IMR-90 (cell line): ENCODE measurements around the gene C11orf68. TPM values are rescaled to one million over a fixed set of nuclear protein-coding genes. Genes with fewer than 3 reads are reported as not detected.

ENCODE experiments used
- ATAC-seq: fragments of 200-7000 bp; cut with Tn5 transposase; 2 replicates; pipeline ENCODE4 v1.9.1; 2020; ENCODE audit warnings: low read depth, mild to moderate bottlenecking, moderate library complexity
- BruUV-seq: library from RNA; stranded (reverse); fragments of 400-500 nt; replicated peaks from 2 replicates; lab custom pipeline; 2021; lab: Mats Ljungman, UMichigan
- CTCF ChIA-PET: fragments of 300-600 bp; formaldehyde crosslinking; extraction: SDS; loops from one replicate; lab custom pipeline; 2021; ENCODE audit warnings: antibody characterized with exemption; lab: Yijun Ruan, JAX
- POLR2A ChIA-PET: fragments of 300-600 bp; sonication (Branson Sonifier 250); formaldehyde crosslinking; loops from one replicate; lab custom pipeline; 2022; ENCODE audit warnings: antibody characterized with exemption; ENCODE audit not compliant: unreplicated experiment; lab: Charles Lee
- DNase-seq: peaks from one replicate; pipeline ENCODE4 v3.0.0; 2013
- H2AFZ ChIP-seq: replicated peaks from 2 replicates; pipeline ENCODE3; 2013; ENCODE audit warnings: low read length, mild to moderate bottlenecking; ENCODE audit not compliant: poor library complexity
- H2AK5ac ChIP-seq: 2 replicates; pipeline ENCODE4 v1.6.1; 2013; ENCODE audit warnings: low read depth, low read length, inconsistent platforms
- H2AK9ac ChIP-seq: replicated peaks from 2 replicates; pipeline ENCODE3; 2013; ENCODE audit warnings: mild to moderate bottlenecking, low read depth, low read length, moderate library complexity; ENCODE audit not compliant: poor library complexity
- H2BK120ac ChIP-seq: 2 replicates; pipeline ENCODE4 v1.6.1; 2013; ENCODE audit warnings: low read depth, low read length, inconsistent platforms
- H2BK15ac ChIP-seq: 3 replicates; pipeline ENCODE4 v1.6.1; 2013; ENCODE audit warnings: low read depth, low read length, inconsistent platforms
- H2BK20ac ChIP-seq: 2 replicates; pipeline ENCODE4 v1.6.1; 2013; ENCODE audit warnings: low read depth, mild to moderate bottlenecking, inconsistent platforms, low read length, moderate library complexity
- H2BK5ac ChIP-seq: 2 replicates; pipeline ENCODE4 v1.6.1; 2013; ENCODE audit warnings: mild to moderate bottlenecking, low read depth, low read length, inconsistent platforms; ENCODE audit not compliant: poor library complexity, severe bottlenecking
- H3K14ac ChIP-seq: replicated peaks from 2 replicates; pipeline ENCODE4 v1.6.1; 2013; ENCODE audit warnings: low read depth, low read length, inconsistent platforms
- H3K18ac ChIP-seq: 2 replicates; pipeline ENCODE4 v1.6.1; 2013; ENCODE audit warnings: low read depth, low read length, control low read depth
- H3K23ac ChIP-seq: 2 replicates; pipeline ENCODE4 v1.6.1; 2013; ENCODE audit warnings: low read depth, low read length, inconsistent platforms
- H3K27ac ChIP-seq: 2 replicates; pipeline ENCODE4 v1.5.1; 2013; ENCODE audit warnings: mild to moderate bottlenecking, control low read depth, low read length; ENCODE audit not compliant: insufficient read depth
- H3K27me3 ChIP-seq: 2 replicates; pipeline ENCODE4 v1.6.1; 2013; ENCODE audit warnings: low read length; ENCODE audit not compliant: control insufficient read depth, insufficient read depth
- H3K36me3 ChIP-seq: 2 replicates; pipeline ENCODE4 v1.6.1; 2013; ENCODE audit warnings: low read length, mixed read lengths; ENCODE audit not compliant: control insufficient read depth, insufficient read depth
- H3K4ac ChIP-seq: 2 replicates; pipeline ENCODE4 v1.6.1; 2013; ENCODE audit warnings: low read depth, low read length, inconsistent platforms
- H3K4me1 ChIP-seq: 2 replicates; pipeline ENCODE4 v1.6.1; 2013; ENCODE audit warnings: low read length, mixed read lengths; ENCODE audit not compliant: control insufficient read depth, insufficient read depth
- H3K4me2 ChIP-seq: 2 replicates; pipeline ENCODE4 v1.6.1; 2013; ENCODE audit warnings: low read depth, mild to moderate bottlenecking, control low read depth, low read length, moderate library complexity
- H3K4me3 ChIP-seq: 2 replicates; pipeline ENCODE4 v1.5.1; 2013; ENCODE audit warnings: low read depth, mild to moderate bottlenecking, control low read depth, low read length, moderate library complexity; ENCODE audit not compliant: insufficient read depth
- H3K56ac ChIP-seq: 2 replicates; pipeline ENCODE4 v1.6.1; 2013; ENCODE audit warnings: low read length, inconsistent platforms; ENCODE audit not compliant: insufficient read depth; ENCODE audit errors: extremely low read depth
- H3K79me1 ChIP-seq, 2 experiments: 2 replicates each; pipeline ENCODE4 v1.6.1; 2013; ENCODE audit warnings: low read length in 2 of 2, inconsistent platforms in 1 of 2, low read depth in 1 of 2
- H3K9ac ChIP-seq: 2 replicates; pipeline ENCODE4 v1.6.1; 2013; ENCODE audit warnings: low read depth, low read length, control low read depth
- H3K9me1 ChIP-seq: 2 replicates; pipeline ENCODE4 v1.6.1; 2013; ENCODE audit warnings: low read length, inconsistent platforms; ENCODE audit not compliant: insufficient read depth
- H3K9me3 ChIP-seq: 2 replicates; pipeline ENCODE4 v1.6.1; 2013; ENCODE audit warnings: low read length; ENCODE audit not compliant: control insufficient read depth, insufficient read depth
- H4K20me1 ChIP-seq: 2 replicates; pipeline ENCODE4 v1.6.1; 2013; ENCODE audit warnings: low read length, inconsistent platforms; ENCODE audit not compliant: insufficient read depth
- H4K5ac ChIP-seq: 2 replicates; pipeline ENCODE4 v1.6.1; 2013; ENCODE audit warnings: mild to moderate bottlenecking, low read depth, low read length, control low read depth
- H4K8ac ChIP-seq, 2 experiments: 2 replicates each; pipeline ENCODE4 v1.6.1; 2013; ENCODE audit warnings: low read depth in 2 of 2, low read length in 2 of 2, control low read depth in 1 of 2, inconsistent platforms in 1 of 2
- H4K91ac ChIP-seq: 2 replicates; pipeline ENCODE4 v1.6.1; 2013; ENCODE audit warnings: low read depth, low read length, inconsistent platforms; ENCODE audit not compliant: insufficient read depth
- CHD1 ChIP-seq: IDR thresholded peaks from 2 replicates; pipeline ENCODE4 v1.6.1; 2012; ENCODE audit warnings: low read depth, low read length, improper control_type of control experiment
- MAFK ChIP-seq: IDR thresholded peaks from 2 replicates; pipeline ENCODE4 v1.6.1; 2012; ENCODE audit warnings: low read depth, low read length, improper control_type of control experiment
- MAZ ChIP-seq: IDR thresholded peaks from 2 replicates; pipeline ENCODE4 v1.6.1; 2012; ENCODE audit warnings: low read depth, mild to moderate bottlenecking, low read length, improper control_type of control experiment, moderate library complexity, borderline replicate concordance
- NFE2L2 ChIP-seq: fragments of 150-350 bp; IDR thresholded peaks from 2 replicates; pipeline ENCODE4 v1.6.1; 2016; ENCODE audit warnings: low read depth, mild to moderate bottlenecking, low read length
- POLR2A ChIP-seq: IDR thresholded peaks from 2 replicates; pipeline ENCODE4 v1.6.1; 2012; ENCODE audit warnings: mild to moderate bottlenecking, low read depth, low read length
- RAD21 ChIP-seq: IDR thresholded peaks from 2 replicates; pipeline ENCODE4 v1.6.1; 2012; ENCODE audit warnings: low read length, improper control_type of control experiment
- RCOR1 ChIP-seq: IDR thresholded peaks from 2 replicates; pipeline ENCODE4 v1.6.1; 2012; ENCODE audit warnings: mild to moderate bottlenecking, low read length, improper control_type of control experiment; ENCODE audit not compliant: insufficient replicate concordance
- RFX5 ChIP-seq: IDR thresholded peaks from 2 replicates; pipeline ENCODE4 v1.8.0; 2012; ENCODE audit warnings: low read depth, mild to moderate bottlenecking, low read length, moderate library complexity
- USF2 ChIP-seq: fragments of 150-350 bp; IDR thresholded peaks from 2 replicates; pipeline ENCODE4 v1.6.1; 2017; ENCODE audit warnings: mild to moderate bottlenecking, antibody characterized with exemption, low read length, low read depth
- WGBS, 2 experiments: methylation state at CpG; one replicate each; pipeline versions ENCODE4 v1.1.5 to v1.1.7; 2013; ENCODE audit warnings: missing lambda C conversion rate in 2 of 2; ENCODE audit not compliant: insufficient read length in 1 of 2; ENCODE audit errors: extremely low coverage in 2 of 2; 5-methylcytosine and 5-hydroxymethylcytosine counted together
- dilution Hi-C: fragments of 300-500 bp; cut with HindIII; formaldehyde crosslinking; loops from one replicate; pipeline ENCODE4 v1.14.3; 2018; ENCODE audit warnings: low sequenced_read_pairs; ENCODE audit not compliant: unreplicated experiment
- in situ Hi-C: fragments of 300-500 bp; cut with MboI; formaldehyde crosslinking; loops from 3 replicates; pipeline ENCODE4 v1.14.3; 2019; ENCODE audit warnings: low sequenced_read_pairs, inconsistent platforms, mixed read lengths
- intact Hi-C: fragments of 100-400 bp; cut with micrococcal nuclease; formaldehyde crosslinking; loops from 2 replicates; pipeline ENCODE4 v1.10.0; 2022
- polyA plus RNA-seq, 3 experiments: library from polyadenylated mRNA; depleted of rRNA; stranded (reverse); fragments of >200 nt; gene quantifications; 2 replicates each; pipeline ENCODE4 v1.2.3, GENCODE V29; 2012; ENCODE audit warnings: low replicate concordance in 1 of 3
- total RNA-seq: library from RNA; depleted of rRNA; stranded (reverse); fragments of >200 nt; gene quantifications from 2 replicates; pipeline ENCODE4 v1.2.3, GENCODE V29; 2012

The C11orf68 gene
- total and polyA plus RNA-seq, 2 of the 4 experiments (the other 2 are of a cell fraction), result 20.3 to 104 TPM

- Histone ChIP-seq H3K4me3 (no peak overlapping the region), H3K23ac (no peak overlapping the region), H2BK20ac (no peak overlapping the region), H3K56ac (no peak overlapping the region), H2AFZ (no peak overlapping the region), H4K8ac (no peak overlapping the region), H4K5ac (no peak overlapping the region), H3K79me1 (peaks cover 18 to 60% of the 10 kb centered on the region in 2 experiments), H4K20me1 (peaks cover 7% of the 10 kb centered on the region), H2AK9ac (peak overlapping the region; percentile 50), H2BK5ac (no peak overlapping the region), H3K4me1 (peaks cover 7% of the 10 kb centered on the region), H3K9me1 (peaks cover 4% of the 10 kb centered on the region; the same call in 1 of the 2 replicates), H3K4me2 (no peak overlapping the region), H3K27me3 (no peaks in the 10 kb centered on the region), H4K91ac (no peak overlapping the region), H3K36me3 (peaks cover 59% of the 10 kb centered on the region), H3K14ac (no peak overlapping the region), H3K18ac (no peak overlapping the region), H2AK5ac (no peak overlapping the region), H3K9me3 (no peaks in the 10 kb centered on the region), H3K4ac (no peak overlapping the region), H3K9ac (no peak overlapping the region), H2BK15ac (no peak overlapping the region), H2BK120ac (no peak overlapping the region), H3K27ac (no peak overlapping the region)
- intact Hi-C loops, result no loop called here
- no peak for TF ChIP-seq CHD1
- no peak for TF ChIP-seq POLR2A
- no peak for TF ChIP-seq RCOR1
- TF ChIP-seq RFX5, result no peak
- no peak for TF ChIP-seq NFE2L2
- TF ChIP-seq MAFK, result no peak
- TF ChIP-seq RAD21, result no peak
- no peak for TF ChIP-seq MAZ
- no peak for TF ChIP-seq USF2
- DNase-seq (no peak), ATAC-seq (no peak)
- no TSS peak for BruUV-seq
- CTCF ChIA-PET, result no interaction called here
- in situ Hi-C loops, result no loop called here
- 100% methylated on average over 6 of the region's 30 CpGs; no CpG with 5 or more reads in 1 of the 2 experiments for whole genome bisulfite sequencing, 2 experiments
- dilution Hi-C loops, result no loop called here
- POLR2A ChIA-PET, result no interaction called here
These were observed 48.6 kb upstream of the C11orf68 start for GRCh38 chr11:65967329-65967934.
